Occipital lobe (tissue), 2 donors: ENCODE measurements around the gene SND1. TPM values are rescaled to one million over a fixed set of nuclear protein-coding genes. Genes with fewer than 3 reads are reported as not detected.
"Not testable (repeated sequence)": the region's sequence is repeated elsewhere in the genome, so short reads cannot be mapped to it uniquely, and the experiment has no call there.

Experiments
- DNase-seq: peaks from one replicate; lab custom pipeline; 2025; lab: John Stamatoyannopoulos, UW
- total RNA-seq: library from RNA; depleted of rRNA; stranded (reverse); fragments of >200 nt; gene quantifications from one replicate; pipeline ENCODE4 v1.2.3, GENCODE V29; 2014

The SND1 gene
- total RNA-seq, 1 donor from 2014 or later: 65.8 TPM

- DNase-seq: no peak
These were observed 442.7 kb downstream of the SND1 start for GRCh38 chr7:128094686-128095085.

GRCh38 chr7:128097211-128097731, 445.3 kb downstream of the SND1 start:
- DNase-seq: no peak

- DNase-seq: no peak
These were observed 446.6 kb downstream of the SND1 start for GRCh38 chr7:128098629-128099028.

- no peak for DNase-seq
These were observed 447.2 kb downstream of the SND1 start for GRCh38 chr7:128099204-128099671.

GRCh38 chr7:128100225-128100948, 448.4 kb downstream of the SND1 start:
- no peak for DNase-seq

- DNase-seq: no peak
These were observed 449.1 kb downstream of the SND1 start for GRCh38 chr7:128100949-128101713.

- no peak for DNase-seq
These were observed 450.7 kb downstream of the SND1 start for GRCh38 chr7:128102490-128103291.

GRCh38 chr7:128103498-128104107, 451.6 kb downstream of the SND1 start:
- DNase-seq: no peak

GRCh38 chr7:128104108-128104742, 452.2 kb downstream of the SND1 start:
- no peak for DNase-seq

GRCh38 chr7:128105228-128106022, 453.4 kb downstream of the SND1 start:
- no peak for DNase-seq

- no peak for DNase-seq
These were observed 454.8 kb downstream of the SND1 start for GRCh38 chr7:128106821-128107220.

GRCh38 chr7:128107516-128107915, 455.5 kb downstream of the SND1 start:
- DNase-seq: not testable (repeated sequence)

GRCh38 chr7:128108129-128108528, 456.1 kb downstream of the SND1 start:
- DNase-seq: no peak

- DNase-seq: no peak
These were observed 456.8 kb downstream of the SND1 start for GRCh38 chr7:128108641-128109423.

GRCh38 chr7:128109424-128109969, 457.5 kb downstream of the SND1 start:
- DNase-seq: not testable (repeated sequence)

GRCh38 chr7:128110641-128111364, 458.8 kb downstream of the SND1 start:
- DNase-seq: no peak

GRCh38 chr7:128112018-128112780, 460.2 kb downstream of the SND1 start:
- DNase-seq: no peak
